ENCODE data around the gene CDC7. TPM values are rescaled to one million over a fixed set of nuclear protein-coding genes. Genes with fewer than 3 reads are reported as not detected.

The CDC7 gene
- total RNA-seq, 1 experiment from 2014 or later = 49.9 TPM

- no peak for DNase-seq (ENCODE audit: low spot score)
- Mint-ChIP-seq H3K9me3 (no peaks in the 10 kb centered on the region), H3K36me3 (peaks cover 6% of the 10 kb centered on the region; the same call in 1 of the 2 replicates), H3K27me3 (ENCODE audit: low read depth) (no peaks in the 10 kb centered on the region), H3K4me3 (no peak overlapping the region), H3K27ac (no peak overlapping the region; the same call in 1 of the 2 replicates), H3K4me1 (peaks cover 34% of the 10 kb centered on the region)
- no peak for TF ChIP-seq NR3C1 (CRISPR knock-in tag; conservative IDR thresholded peaks at IDR 0.05; ENCODE audit: low read depth)
- no peak for TF ChIP-seq FOXP4 (CRISPR knock-in tag; IDR thresholded peaks at IDR 0.05)
- no peak for TF ChIP-seq ELF4 (CRISPR knock-in tag; IDR thresholded peaks at IDR 0.05; ENCODE audit: low read depth)
- TF ChIP-seq PREB (CRISPR knock-in tag; IDR thresholded peaks at IDR 0.05; ENCODE audit: borderline replicate concordance) = no peak
- TF ChIP-seq NR2C2 (CRISPR knock-in tag; IDR thresholded peaks at IDR 0.05) = no peak
- no peak for TF ChIP-seq ZNF121 (CRISPR knock-in tag; IDR thresholded peaks at IDR 0.05)
- no peak for ATAC-seq
- ChIA-PET CTCF (interaction anchor here (0.7 to 2.0 kb wide), 8 partner anchors 10 to 427 kb away, joined by 3 to 10 read pairs (median 4); partner anchors contain the start of gene HFM1), POLR2A (interaction anchor here (3.3 kb wide), 1 partner anchor 97 kb away, joined by 18 read pairs; the partner anchor contains the start of gene HFM1)
These were observed 1.5 kb downstream of the CDC7 start for GRCh38 chr1:91501971-91502671.

GRCh38 chr1:91502672-91503184, 2.1 kb downstream of the CDC7 start:
- no peak overlapping the region for H3K4me3 Mint-ChIP-seq
- ChIA-PET CTCF (interaction anchor here (1.2 to 2.0 kb wide), 2 partner anchors 11 to 336 kb away, joined by 3 to 8 read pairs; no protein-coding TSS in a partner anchor), POLR2A (interaction anchor here (3.3 kb wide), 1 partner anchor 98 kb away, joined by 18 read pairs; the partner anchor contains the start of gene HFM1)
- H3K36me3 Mint-ChIP-seq = peaks cover 6% of the 10 kb centered on the region; the same call in 1 of the 2 replicates
- peak overlapping the region; percentile 54 for H3K27ac Mint-ChIP-seq
- ATAC-seq (no peak), DNase-seq (ENCODE audit: low spot score) (no peak)
- no peaks in the 10 kb centered on the region for H3K27me3 Mint-ChIP-seq (ENCODE audit: low read depth)
- H3K4me1 Mint-ChIP-seq = peaks cover 34% of the 10 kb centered on the region
- H3K9me3 Mint-ChIP-seq = no peaks in the 10 kb centered on the region
- TF ChIP-seq JAZF1 (CRISPR knock-in tag; IDR thresholded peaks at IDR 0.05) = no peak
- TF ChIP-seq PRRX2 (CRISPR knock-in tag; IDR thresholded peaks at IDR 0.05) = no peak
- TF ChIP-seq MLX (CRISPR knock-in tag; IDR thresholded peaks at IDR 0.05) = no peak
- no peak for TF ChIP-seq USF1 (CRISPR knock-in tag; IDR thresholded peaks at IDR 0.05)
- no peak for TF ChIP-seq TEAD1 (CRISPR knock-in tag; IDR thresholded peaks at IDR 0.05)
- no peak for TF ChIP-seq CTCF (IDR thresholded peaks at IDR 0.05)
- no peak for TF ChIP-seq JUN (CRISPR knock-in tag; IDR thresholded peaks at IDR 0.05)
- TF ChIP-seq ATF1 (CRISPR knock-in tag; IDR thresholded peaks at IDR 0.05) = no peak
- no peak for TF ChIP-seq NR3C1 (CRISPR knock-in tag; conservative IDR thresholded peaks at IDR 0.05; ENCODE audit: low read depth)
- TF ChIP-seq ZNF512 (CRISPR knock-in tag; IDR thresholded peaks at IDR 0.05; ENCODE audit: borderline replicate concordance) = no peak
- TF ChIP-seq USF2 (CRISPR knock-in tag; IDR thresholded peaks at IDR 0.05) = no peak
- TF ChIP-seq PRDM15 (CRISPR knock-in tag; IDR thresholded peaks at IDR 0.05) = no peak
- no peak for TF ChIP-seq GABPB1 (CRISPR knock-in tag; IDR thresholded peaks at IDR 0.05)
- TF ChIP-seq ZNF232 (CRISPR knock-in tag; IDR thresholded peaks at IDR 0.05) = no peak
- TF ChIP-seq ZNF138 (CRISPR knock-in tag; conservative IDR thresholded peaks at IDR 0.05) = no peak
- TF ChIP-seq NR1H2 (CRISPR knock-in tag; IDR thresholded peaks at IDR 0.05) = no peak

All from WTC11 (cell line).